HG02678 (cell line): ENCODE results near the gene TRIM28.
A peak's percentile ranks its signal among the peaks of the same experiment; 100 is the strongest.
"Not testable (repeated sequence)": the region's sequence is repeated elsewhere in the genome, so short reads cannot be mapped to it uniquely, and the experiment has no call there.

Source experiments
- ATAC-seq: cut with Tn5 transposase; IDR thresholded peaks from one replicate; pipeline ENCODE4 v1.9.1; 2021; ENCODE audit warnings: mild to moderate bottlenecking, moderate library complexity; ENCODE audit not compliant: unreplicated experiment

TRIM28 gene

DNA sequence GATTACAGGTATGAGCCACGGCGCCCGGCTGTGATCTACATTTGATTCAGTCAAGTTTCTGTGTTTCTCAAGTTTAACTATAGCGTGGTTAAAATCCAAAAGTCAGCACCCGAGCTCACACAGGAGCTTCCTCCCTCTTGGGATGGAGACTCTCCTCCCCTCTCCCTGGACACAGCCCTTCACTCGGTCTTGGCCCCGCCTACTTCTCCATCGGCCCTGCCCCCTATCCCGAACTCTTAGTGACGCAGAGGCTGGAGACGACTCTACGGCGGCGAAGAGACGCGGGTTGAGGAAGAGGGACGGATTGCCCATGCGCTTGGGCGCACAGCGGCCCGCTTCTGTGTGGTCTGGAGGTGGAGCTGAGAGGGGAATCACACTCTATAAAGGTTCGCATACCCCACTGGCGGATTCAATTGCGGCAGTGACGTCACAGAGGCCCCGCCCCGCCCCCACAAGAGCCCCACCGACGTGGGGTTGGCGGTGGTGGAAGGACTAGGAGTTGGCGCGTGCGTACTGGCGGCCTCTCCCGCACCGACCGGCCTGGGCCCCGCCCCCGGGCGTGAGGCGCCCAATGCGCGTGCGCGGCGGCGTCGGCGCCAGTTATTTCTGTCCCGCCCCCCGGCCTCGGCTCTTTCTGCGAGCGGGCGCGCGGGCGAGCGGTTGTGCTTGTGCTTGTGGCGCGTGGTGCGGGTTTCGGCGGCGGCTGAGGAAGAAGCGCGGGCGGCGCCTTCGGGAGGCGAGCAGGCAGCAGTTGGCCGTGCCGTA is at the start of gene TRIM28:
Gene TRIM28 (plus strand): TSS at position 239 of the 765 bp plus-strand sequence. CDS start 694 bp downstream, outside the sequence.
- ATAC-seq, result peak; percentile 76

- ATAC-seq, result no peak
Observed at GRCh38 chr19:58497634-58498170, 46.2 kb upstream of the TRIM28 start.

- ATAC-seq, result no peak
Observed at GRCh38 chr19:58498316-58499020, 45.4 kb upstream of the TRIM28 start.

GRCh38 chr19:58499021-58499927 is 44.6 kb upstream of the TRIM28 start:
- peak; percentile 91 for ATAC-seq

DNA sequence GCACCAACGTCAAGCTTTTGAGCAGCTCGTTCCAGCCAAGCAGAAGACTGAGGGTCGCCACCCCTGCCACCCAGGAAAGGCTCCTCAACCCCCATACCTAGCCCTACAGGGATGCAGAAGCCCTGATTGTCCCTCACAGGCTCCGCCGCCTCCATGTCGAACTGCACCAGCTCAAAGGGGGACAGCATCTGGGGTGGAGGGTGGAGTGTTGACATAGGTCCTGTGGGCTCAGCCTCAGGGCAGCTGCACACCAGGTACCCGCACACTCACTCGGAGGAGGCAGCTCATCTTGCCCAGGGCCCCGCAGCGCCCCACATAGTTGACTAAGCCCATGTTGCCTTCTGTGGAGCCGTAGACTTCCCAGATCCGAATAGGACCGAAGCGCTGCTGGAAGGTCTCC is 43.6 kb upstream of the TRIM28 start:
- ATAC-seq, result no peak

- not testable (repeated sequence) for ATAC-seq
Observed at GRCh38 chr19:58507602-58508223, 36.2 kb upstream of the TRIM28 start.

DNA sequence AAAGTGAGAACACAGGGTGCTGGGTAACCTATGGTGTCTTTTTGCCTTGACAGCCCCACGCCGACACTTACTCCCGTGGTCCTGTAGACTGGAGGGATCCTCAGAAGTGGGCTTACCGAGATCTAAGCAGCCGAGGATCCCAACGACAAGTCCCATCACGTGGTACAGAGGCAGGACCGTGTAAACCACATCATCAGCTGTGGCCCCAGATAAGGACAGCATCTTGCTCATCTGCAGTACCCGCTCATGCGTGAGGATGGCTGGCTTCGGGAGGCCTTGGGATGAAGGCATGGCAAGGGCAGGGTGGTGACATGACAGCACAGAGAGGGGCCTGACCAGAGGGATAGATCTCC is 34.2 kb upstream of the TRIM28 start:
- no peak for ATAC-seq

DNA sequence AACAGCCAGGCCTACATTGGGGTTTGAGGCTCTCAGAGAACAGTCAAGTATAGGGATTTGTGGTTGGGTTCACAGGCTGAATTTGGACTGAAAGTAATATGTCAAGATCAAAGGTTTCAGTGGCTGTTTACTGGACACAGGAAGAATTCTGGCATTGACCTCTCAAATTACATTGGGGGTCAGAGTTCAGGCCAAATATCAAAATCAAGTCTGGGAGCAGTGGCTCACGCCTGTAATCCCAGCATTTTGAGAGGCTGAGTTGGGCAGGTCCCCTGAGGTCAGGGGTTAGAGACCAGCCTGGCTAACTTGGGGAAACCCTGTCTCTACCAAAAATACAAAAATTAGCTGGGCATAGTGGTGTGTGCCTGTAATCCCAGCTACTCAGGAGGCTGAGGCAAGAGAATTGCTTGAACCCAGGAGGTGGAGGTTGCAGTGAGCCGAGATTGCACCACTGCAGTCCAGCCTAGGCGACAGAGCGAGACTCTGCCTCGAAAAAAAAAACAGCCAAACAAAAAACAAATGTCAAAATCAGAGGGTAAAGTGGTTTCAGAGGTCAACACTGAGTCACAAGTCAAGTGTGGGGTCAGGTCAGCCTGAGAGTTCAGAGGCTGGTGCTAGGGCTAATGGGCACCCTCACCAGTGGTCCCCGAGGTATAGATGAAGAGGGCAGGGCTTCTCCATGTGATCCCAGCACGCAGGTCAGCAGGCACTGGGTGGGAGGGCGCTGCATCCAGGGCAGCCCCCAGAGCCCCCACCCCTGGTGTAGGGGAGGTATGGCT is 33.6 kb upstream of the TRIM28 start:
- ATAC-seq, result no peak

DNA sequence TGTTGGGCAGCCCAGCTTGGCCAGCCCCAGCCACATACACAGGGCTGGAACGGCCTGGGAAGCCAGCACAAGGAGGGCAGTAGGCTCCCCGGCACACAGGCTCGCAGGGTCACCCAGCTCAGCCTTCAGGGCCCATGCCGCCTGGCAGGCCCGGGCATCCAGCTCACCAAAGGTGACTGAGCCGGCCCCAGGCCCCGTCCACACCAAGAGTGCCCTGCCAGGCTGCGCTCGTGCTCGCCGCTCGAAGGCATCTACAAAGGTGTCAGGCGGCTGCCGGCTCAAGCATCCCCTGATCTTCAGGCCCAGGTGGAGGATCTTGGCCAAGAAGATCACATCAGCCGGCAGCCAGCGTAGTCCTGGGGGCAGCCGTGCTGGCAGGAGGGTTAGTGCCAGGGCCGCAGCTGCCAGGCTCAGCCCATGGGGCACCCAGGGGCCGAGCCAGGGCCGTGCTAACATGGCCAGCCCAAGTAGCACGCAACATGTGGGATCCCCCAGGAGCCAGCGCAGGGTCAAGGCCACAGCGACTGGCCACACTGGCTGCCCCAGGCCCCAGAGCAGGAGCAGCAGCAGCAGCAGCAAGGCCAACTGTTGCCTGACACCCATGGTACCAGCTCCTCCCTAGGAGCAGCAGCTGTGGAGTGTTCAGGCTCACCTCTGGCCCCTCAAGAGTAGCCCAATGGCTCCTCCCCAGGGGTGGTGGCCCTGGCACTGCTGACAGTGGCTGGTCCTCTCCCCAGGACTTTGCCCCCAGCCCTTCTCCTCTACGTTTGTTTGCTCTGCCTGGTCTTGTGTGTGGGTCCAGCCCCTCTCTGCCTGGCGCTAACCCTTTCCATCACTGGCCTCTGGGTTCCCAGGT is 32.3 kb upstream of the TRIM28 start, which contains the start of gene SLC27A5:
Gene SLC27A5 (minus strand): TSS at position 640 of the 856 bp plus-strand sequence. CDS start 37 bp downstream, at position 603.
- no peak for ATAC-seq

DNA sequence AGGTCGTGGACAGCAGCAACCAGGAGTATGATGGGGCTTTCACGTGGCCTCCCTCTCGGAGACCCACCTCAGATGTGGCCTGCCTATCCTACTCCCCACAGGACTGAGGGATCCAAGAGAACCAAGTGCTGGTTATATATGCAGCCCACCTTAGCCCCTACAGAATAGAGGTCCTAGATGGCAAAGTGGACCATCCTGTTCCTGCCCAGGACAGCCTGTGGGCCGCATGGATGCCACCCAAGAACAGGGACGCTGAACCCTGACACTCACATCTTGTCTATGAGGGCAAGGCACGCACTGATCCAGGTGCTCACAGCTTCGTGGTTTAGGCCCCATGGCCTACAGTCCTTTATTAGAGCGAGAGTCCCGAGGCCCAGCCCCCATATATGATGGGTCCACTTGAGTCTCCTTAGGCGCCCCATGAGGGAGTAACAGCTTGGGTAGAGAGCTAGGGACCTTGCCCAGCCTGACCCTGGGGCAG is 30.6 kb upstream of the TRIM28 start:
- no peak for ATAC-seq

GRCh38 chr19:58513694-58514563 is 29.9 kb upstream of the TRIM28 start:
- peak; percentile 80 for ATAC-seq

DNA sequence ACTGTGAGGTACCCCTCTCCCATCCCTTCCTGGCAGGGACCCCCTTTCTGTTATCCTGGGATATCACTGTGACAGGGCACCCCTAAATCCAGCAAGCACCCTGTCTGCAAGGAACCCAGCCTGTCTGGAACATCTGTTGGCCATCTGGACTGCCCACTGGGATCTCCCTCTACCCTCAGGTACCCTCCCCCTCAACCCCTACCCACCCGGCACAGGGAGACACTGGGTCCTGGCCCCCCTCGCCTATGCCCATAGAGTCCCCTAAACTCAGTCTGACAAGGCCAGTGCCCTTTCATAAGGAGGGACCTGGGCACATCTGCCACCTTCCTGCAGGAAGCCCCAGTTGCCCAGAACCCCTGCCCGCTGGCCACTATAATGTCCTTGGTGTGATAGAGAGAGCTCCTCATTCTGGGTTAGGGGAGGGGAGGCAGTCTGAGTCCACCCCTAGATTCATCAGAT is 29.3 kb upstream of the TRIM28 start:
- ATAC-seq, result no peak

GRCh38 chr19:58515259-58515658 is 28.6 kb upstream of the TRIM28 start:
- ATAC-seq, result no peak

DNA sequence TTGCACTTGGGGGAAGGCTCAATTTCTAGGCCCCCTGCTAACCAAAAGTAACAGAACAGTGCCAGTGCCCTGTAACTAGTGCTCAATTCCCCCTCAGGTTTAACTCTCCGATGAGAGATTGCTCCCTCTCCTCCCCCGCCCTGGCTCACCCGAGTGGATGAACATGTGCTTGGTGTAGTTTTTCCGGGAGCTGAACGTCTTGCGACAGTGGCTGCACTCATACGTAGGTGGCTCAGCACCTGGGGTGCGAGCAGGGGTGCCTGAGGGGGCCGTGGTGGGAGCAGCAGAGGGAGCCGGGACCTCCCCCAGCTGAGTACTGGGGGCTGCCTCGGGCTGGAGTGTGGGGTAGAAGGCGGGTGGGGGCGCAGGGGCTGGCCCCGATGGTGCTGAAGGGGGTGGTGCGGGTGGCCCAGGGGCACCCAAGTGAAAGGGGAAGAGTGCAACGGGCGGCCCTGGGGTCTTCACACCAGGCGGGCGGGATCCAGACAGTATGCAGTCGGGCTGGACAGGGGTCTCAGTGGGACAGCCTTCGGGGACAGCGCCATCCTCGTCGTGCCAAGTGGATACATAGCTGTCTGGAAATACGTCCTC is 27.5 kb upstream of the TRIM28 start:
- no peak for ATAC-seq

GRCh38 chr19:58516964-58517833 is 26.7 kb upstream of the TRIM28 start:
- ATAC-seq, result no peak
